Parathyroid adenoma (tissue), 2 donors: ENCODE results near the gene CNTNAP2.

Source experiments
- H2AFZ ChIP-seq: fragments of 300-600 bp; sonication (generic); one replicate; pipeline ENCODE4 v1.7.0; 2017; ENCODE audit warnings: antibody characterized with exemption, mild to moderate bottlenecking
- H3K27ac ChIP-seq: fragments of 300-600 bp; sonication (generic); one replicate; pipeline ENCODE4 v1.7.0; 2017
- H3K27me3 ChIP-seq: fragments of 300-600 bp; sonication (generic); one replicate; pipeline ENCODE4 v1.7.0; 2017; ENCODE audit warnings: low read length; ENCODE audit not compliant: control insufficient read depth, insufficient read depth
- H3K36me3 ChIP-seq: fragments of 300-600 bp; sonication (generic); one replicate; pipeline ENCODE4 v1.7.0; 2017; ENCODE audit warnings: low read length; ENCODE audit not compliant: control insufficient read depth, insufficient read depth
- H3K4me1 ChIP-seq: fragments of 300-600 bp; sonication (generic); one replicate; pipeline ENCODE4 v1.7.0; 2017; ENCODE audit warnings: control low read depth
- H3K4me2 ChIP-seq: fragments of 300-600 bp; sonication (generic); one replicate; pipeline ENCODE4 v1.7.0; 2017; ENCODE audit warnings: low read length
- H3K4me3 ChIP-seq: fragments of 300-600 bp; sonication (generic); one replicate; pipeline ENCODE4 v1.7.0; 2017; ENCODE audit warnings: low read depth, low read length
- H3K79me2 ChIP-seq: fragments of 300-600 bp; sonication (generic); one replicate; pipeline ENCODE4 v1.7.0; 2017; ENCODE audit warnings: control low read depth
- H3K9ac ChIP-seq: fragments of 300-600 bp; sonication (generic); one replicate; pipeline ENCODE4 v1.7.0; 2017; ENCODE audit warnings: mild to moderate bottlenecking
- H3K9me3 ChIP-seq: fragments of 300-600 bp; sonication (generic); one replicate; pipeline ENCODE4 v1.7.0; 2017; ENCODE audit warnings: low read length; ENCODE audit not compliant: control insufficient read depth
- CTCF ChIP-seq: fragments of 300-600 bp; sonication (generic); IDR thresholded peaks from one replicate; pipeline ENCODE4 v1.7.0; 2017; ENCODE audit warnings: antibody characterized with exemption, mild to moderate bottlenecking
- donor health status: primary hyperparathyroidism.

Gene CNTNAP2

GRCh38 chr7:147170341-147171012 is 1053.9 kb downstream of the CNTNAP2 start:
- H3K27me3 ChIP-seq, result no peaks in the 10 kb centered on the region
- H3K9ac ChIP-seq, result no peak overlapping the region
- no peaks in the 10 kb centered on the region for H3K4me1 ChIP-seq
- H3K4me2 ChIP-seq, result no peak overlapping the region
- H3K36me3 ChIP-seq, result no peaks in the 10 kb centered on the region
- H2AFZ ChIP-seq, result no peak overlapping the region
- H3K27ac ChIP-seq, result no peak overlapping the region
- H3K4me3 ChIP-seq, result no peak overlapping the region
- no peak for TF ChIP-seq CTCF
- no peaks in the 10 kb centered on the region for H3K9me3 ChIP-seq
- H3K79me2 ChIP-seq, result no peaks in the 10 kb centered on the region

GRCh38 chr7:147171013-147171391 is 1054.4 kb downstream of the CNTNAP2 start:
- no peaks in the 10 kb centered on the region for H3K79me2 ChIP-seq
- H2AFZ ChIP-seq, result no peak overlapping the region
- no peak for TF ChIP-seq CTCF
- H3K4me3 ChIP-seq, result no peak overlapping the region
- no peak overlapping the region for H3K4me2 ChIP-seq
- no peaks in the 10 kb centered on the region for H3K4me1 ChIP-seq
- no peaks in the 10 kb centered on the region for H3K36me3 ChIP-seq
- H3K27ac ChIP-seq, result no peak overlapping the region
- H3K27me3 ChIP-seq, result no peaks in the 10 kb centered on the region
- no peak overlapping the region for H3K9ac ChIP-seq
- no peaks in the 10 kb centered on the region for H3K9me3 ChIP-seq

- Histone ChIP-seq H3K9ac (no peak overlapping the region), H2AFZ (no peak overlapping the region), H3K79me2 (no peaks in the 10 kb centered on the region), H3K4me1 (no peaks in the 10 kb centered on the region), H3K4me2 (no peak overlapping the region), H3K4me3 (no peak overlapping the region), H3K36me3 (no peaks in the 10 kb centered on the region), H3K27ac (no peak overlapping the region), H3K9me3 (no peaks in the 10 kb centered on the region), H3K27me3 (no peaks in the 10 kb centered on the region)
- TF ChIP-seq CTCF, result no peak
These were observed 1057.3 kb downstream of the CNTNAP2 start for GRCh38 chr7:147173883-147174282.

- Histone ChIP-seq H3K9ac (no peak overlapping the region), H3K27me3 (no peaks in the 10 kb centered on the region), H3K4me1 (no peaks in the 10 kb centered on the region), H3K27ac (no peak overlapping the region), H3K4me2 (no peak overlapping the region), H2AFZ (no peak overlapping the region), H3K4me3 (no peak overlapping the region), H3K9me3 (no peaks in the 10 kb centered on the region), H3K36me3 (no peaks in the 10 kb centered on the region), H3K79me2 (no peaks in the 10 kb centered on the region)
- no peak for TF ChIP-seq CTCF
These were observed 1066.3 kb downstream of the CNTNAP2 start for GRCh38 chr7:147182874-147183273.

GRCh38 chr7:147183276-147183675 is 1066.7 kb downstream of the CNTNAP2 start:
- Histone ChIP-seq H3K36me3 (no peaks in the 10 kb centered on the region), H3K4me1 (no peaks in the 10 kb centered on the region), H3K4me2 (no peak overlapping the region), H3K4me3 (no peak overlapping the region), H3K79me2 (no peaks in the 10 kb centered on the region), H3K27ac (no peak overlapping the region), H3K27me3 (no peaks in the 10 kb centered on the region), H3K9ac (no peak overlapping the region), H2AFZ (no peak overlapping the region), H3K9me3 (no peaks in the 10 kb centered on the region)
- TF ChIP-seq CTCF, result no peak
